Cortex of kidney (tissue), 1 donor: ENCODE data around the gene RCBTB1.
"Not testable (repeated sequence)": the region's sequence is repeated elsewhere in the genome, so short reads cannot be mapped to it uniquely, and the experiment has no call there.

Experiments
- DNase-seq: peaks from one replicate; lab custom pipeline; 2025; lab: John Stamatoyannopoulos, UW

Gene RCBTB1

GRCh38 chr13:49585220-49586157 is at the start of gene RCBTB1:
TSS of gene RCBTB1 (minus strand) at chr13:49585558. CDS start at chr13:49567279, 18,279 bp downstream.
- no peak for DNase-seq

- DNase-seq = no peak
Measured at GRCh38 chr13:49633710-49634109, 48.4 kb upstream of the RCBTB1 start.

DNA sequence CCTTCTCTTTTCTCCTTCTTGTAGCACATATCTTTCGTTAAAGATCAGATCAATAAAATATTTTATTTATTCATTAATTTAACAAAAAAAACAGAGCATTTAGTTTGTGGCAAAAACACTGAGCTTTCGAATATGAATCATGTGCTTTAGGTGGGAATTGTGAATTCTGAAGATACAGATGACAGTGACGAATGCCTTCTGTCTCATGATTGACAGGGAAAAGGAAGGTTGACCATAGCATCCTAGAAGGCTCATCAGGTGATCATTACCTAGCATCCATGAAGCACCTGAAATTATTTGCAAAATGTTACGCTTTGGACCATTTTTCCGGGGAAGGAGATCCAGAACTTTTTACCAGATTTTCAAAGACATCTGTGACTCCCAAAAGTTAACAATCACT is 46.8 kb upstream of the RCBTB1 start:
- DNase-seq = no peak

DNA sequence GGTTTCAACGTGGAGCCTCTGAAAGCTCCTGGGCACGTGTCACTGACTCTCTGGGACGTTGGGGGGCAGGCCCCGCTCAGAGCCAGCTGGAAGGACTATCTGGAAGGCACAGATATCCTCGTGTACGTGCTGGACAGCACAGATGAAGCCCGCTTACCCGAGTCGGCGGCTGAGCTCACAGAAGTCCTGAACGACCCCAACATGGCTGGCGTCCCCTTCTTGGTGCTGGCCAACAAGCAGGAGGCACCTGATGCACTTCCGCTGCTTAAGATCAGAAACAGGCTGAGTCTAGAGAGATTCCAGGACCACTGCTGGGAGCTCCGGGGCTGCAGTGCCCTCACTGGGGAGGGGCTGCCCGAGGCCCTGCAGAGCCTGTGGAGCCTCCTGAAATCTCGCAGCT is 45.2 kb upstream of the RCBTB1 start:
- DNase-seq = no peak

DNA sequence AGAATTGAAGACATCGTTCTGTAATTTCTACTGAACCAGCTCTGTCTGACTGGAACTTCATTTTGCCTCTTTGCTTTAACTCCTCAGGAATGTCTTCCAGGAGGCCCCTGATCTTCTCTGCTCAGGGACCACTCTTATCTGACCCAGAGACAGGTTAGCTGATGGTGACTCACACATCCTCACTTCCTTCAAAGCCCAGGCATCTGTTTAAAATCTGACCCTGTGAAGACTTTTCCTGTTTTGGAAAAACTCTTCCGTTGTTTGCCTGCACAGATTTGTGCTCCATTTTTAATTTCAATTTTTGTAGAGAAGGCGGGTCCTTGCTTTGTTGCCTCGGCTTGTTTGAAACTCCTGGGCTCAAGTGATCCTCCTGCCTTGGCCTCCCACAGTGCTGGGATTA is 44.6 kb upstream of the RCBTB1 start:
- DNase-seq = no peak

DNA sequence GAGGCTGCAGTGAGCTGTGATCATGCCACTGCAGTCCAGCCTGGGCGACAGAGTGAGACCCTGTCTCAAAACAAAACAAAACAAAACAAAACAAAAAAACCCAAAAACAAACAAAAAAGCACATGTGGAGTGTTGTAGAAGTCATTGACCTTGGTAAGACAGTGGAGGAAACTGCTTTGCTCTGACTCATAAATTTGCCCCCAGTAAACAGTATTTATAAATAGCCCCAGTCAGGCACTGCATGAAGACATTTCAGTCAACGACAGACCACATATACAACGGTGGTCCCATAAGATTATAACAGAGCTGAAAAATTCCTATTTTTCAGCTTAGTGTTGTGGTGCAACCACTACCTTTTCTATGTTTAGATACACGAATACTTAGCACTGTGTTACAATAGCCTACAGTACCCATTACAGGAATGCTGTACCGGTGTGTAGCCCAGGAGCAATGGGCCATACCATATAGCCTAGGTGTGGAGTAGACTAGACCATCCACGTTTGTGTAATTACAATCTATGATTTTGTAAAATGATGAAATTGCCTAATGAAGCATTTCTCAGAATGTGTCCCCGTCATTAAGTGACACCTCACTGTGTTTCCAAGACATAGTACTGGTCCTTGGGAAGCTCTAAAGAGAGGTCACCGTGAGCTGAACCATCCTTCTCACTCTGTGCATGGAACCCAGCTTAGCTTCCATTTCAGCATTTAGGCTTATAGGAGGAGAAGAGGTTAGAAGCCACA is 44.0 kb upstream of the RCBTB1 start:
- DNase-seq = no peak

DNA sequence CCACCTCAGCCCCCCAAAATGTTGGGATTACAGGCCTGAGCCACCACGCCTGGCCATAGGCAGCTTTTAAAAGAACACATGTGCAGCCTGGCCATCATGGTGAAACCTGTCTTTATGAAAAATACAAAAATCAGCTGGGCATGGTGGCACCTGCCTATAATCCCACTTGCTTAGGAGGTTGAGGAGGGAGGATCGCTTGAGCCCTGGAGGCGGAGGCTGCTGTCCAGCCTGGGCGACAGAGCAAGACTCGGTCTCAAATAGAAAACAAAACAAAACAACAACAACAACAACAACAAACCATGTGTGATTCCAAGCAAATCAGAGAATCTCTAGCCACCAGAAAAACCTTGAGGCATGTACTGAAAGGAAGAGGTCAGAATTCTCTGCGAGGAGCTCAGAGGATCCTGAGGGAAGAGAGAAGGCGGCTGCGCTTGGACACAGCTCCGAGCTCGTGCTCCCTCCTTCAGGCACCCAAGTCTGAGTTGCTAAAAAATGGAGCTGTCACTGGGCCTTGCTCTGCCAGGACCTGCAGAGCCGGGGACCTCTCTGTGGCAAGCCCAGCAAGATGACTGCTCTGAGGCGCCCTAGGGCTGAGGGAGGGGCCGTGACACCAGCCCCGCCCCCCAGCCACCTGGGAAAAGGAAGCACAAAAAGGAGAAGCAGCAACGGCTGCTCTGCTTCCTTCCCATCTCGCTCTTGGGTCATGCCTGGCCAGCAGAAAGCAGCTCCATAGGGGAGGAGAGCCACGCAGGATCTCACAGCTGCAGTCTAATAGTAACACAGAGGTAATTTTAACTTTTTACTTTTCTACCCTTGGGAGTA is 42.7 kb upstream of the RCBTB1 start, which contains the start of gene ARL11:
TSS of gene ARL11 (plus strand) at position 677 of the 822 bp plus-strand sequence. CDS start 1,941 bp downstream, outside the sequence.
- no peak for DNase-seq

DNA sequence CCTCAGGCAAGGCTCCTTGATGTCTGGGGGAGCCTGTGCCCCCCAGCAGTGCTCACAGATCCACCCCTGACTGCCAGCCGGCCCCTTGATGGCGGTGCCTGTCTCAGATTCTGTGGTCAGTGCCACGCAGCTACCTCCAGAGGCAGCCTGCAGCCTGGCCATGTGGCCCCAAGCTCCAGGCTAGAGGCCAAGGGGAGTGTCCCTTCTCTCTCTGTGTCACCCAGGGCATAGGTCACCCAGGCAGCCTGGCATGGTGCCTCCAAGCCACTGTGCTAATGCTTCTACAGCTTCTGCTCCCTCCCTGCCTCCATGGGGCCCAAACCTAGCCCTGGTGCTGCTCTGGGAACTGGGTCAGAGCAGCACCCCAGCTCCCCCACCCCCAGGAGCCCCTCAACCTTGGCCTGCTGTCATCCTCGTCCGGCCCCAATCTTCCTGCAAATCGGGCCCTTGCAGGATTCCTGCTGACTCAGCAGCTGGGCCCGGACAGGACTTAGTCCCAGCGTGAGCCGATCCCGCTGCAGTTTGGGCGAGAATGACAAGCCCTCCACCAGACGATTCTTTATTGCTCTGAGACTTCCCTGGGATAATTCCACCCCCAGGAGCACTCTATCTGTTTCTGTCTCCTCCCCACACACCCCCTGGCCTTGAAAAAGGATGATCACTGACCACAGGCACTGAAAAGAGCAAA is 40.2 kb upstream of the RCBTB1 start:
- no peak for DNase-seq

GRCh38 chr13:49624229-49624628 is 38.9 kb upstream of the RCBTB1 start:
- DNase-seq = no peak

DNA sequence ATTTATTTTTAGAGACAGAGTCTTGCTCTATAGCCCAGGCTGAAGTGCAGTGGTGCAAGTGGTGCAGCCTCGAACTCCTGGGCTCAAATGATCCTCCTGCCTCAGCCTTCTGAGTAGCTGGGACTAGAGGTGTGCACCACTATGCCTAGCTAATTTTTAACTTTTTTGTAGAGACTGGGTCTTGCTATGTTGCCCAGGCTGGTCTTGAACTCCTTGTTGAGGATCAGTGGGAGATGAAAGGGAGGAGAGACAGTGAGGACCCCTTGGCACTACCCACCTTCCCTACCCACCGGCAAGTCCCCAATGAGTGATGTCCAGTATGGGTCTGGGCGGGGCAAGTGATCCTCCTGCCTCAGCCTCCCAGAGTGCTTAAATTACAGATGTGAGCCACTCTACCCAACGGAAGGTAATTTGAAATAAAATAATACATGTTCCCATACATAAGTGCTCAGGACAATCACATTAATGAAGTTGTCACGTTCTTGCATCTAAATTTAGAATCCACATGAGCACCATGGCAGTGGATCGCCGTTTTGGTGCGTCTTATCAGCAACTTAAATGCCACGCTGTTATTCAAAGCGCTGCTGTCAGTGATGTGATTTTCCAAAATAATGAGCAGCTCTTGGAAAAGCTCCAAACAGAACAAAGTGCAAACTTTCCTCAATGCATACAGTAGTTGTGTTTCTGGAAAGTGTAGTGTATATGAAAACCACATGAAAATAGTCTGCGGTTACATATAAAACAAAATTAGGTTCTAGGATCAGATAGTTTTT is 37.0 kb upstream of the RCBTB1 start:
- DNase-seq = no peak

- no peak for DNase-seq
Measured at GRCh38 chr13:49620170-49620621, 34.8 kb upstream of the RCBTB1 start.

DNA sequence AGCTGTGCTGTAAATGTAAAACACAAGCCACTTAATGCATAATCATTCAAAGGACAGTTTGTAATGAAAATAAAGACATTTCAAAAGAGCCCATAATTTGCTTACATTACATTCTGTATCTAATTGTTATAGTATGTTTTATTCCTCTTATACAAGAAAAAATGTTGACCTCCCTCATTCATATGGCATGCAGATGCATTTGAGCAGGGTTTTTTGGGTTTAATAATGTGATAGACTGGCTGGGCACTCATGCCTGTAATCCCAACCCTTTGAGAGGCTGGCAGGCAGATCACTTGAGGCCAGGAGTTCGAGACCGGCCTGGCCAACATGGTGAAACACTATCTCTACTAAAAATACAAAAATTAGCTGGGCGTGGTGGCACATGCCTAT is 31.3 kb upstream of the RCBTB1 start:
- no peak for DNase-seq

- no peak for DNase-seq
Measured at GRCh38 chr13:49615836-49616675, 30.7 kb upstream of the RCBTB1 start.

GRCh38 chr13:49612042-49612441 is 26.7 kb upstream of the RCBTB1 start:
- DNase-seq = not testable (repeated sequence)

DNA sequence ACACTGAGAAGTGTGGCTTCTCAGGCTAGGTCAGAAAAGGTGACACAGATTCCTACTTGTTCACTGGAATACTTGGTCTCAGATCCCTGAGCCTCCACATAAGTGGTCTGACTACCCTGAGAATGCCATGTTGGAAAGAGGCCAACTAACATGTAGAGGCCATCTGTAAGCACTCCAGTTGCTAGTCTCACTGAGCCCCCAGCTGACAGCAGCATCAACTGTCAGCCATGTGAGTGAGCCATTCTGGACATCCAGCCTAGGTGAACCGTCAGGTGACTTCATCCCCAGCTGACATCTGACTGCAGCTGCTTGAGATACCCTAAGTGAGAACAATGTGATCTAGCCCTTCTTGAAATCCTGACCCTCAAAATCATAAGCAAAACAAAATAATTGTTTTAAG is 24.8 kb upstream of the RCBTB1 start:
- DNase-seq = no peak

DNA sequence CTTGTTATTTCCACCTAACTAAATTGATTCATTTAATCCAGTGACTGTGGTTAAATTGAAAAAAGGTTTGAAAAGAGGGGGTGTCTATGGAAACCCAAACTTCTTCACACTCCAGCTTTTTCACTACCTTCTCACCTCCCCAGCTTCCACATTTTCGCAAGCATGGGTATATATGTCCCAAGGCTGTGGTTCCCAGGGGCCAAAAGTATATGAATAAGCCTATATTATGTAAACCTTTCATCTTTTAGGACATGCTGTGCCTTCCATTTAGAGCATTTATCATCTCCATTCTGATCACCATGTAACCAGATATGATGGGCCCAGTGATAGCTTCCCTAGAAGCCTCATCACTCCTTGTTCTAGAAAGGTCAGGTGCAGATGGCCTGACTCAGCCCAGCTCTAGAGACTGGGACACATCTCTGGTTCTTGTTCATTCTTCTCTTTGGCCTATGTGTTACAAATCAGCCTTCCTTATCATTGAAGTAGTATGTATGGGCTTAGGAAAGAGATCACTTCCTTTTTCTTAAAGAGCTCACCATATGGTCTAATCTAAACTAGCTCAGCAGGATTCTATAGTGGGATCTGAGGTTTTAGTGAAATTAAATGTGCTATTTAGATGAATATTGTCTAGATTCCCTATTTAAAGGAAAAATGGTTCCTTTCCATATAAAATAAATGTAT is 23.4 kb upstream of the RCBTB1 start:
- no peak for DNase-seq

- DNase-seq = no peak
Measured at GRCh38 chr13:49607761-49608160, 22.4 kb upstream of the RCBTB1 start.

DNA sequence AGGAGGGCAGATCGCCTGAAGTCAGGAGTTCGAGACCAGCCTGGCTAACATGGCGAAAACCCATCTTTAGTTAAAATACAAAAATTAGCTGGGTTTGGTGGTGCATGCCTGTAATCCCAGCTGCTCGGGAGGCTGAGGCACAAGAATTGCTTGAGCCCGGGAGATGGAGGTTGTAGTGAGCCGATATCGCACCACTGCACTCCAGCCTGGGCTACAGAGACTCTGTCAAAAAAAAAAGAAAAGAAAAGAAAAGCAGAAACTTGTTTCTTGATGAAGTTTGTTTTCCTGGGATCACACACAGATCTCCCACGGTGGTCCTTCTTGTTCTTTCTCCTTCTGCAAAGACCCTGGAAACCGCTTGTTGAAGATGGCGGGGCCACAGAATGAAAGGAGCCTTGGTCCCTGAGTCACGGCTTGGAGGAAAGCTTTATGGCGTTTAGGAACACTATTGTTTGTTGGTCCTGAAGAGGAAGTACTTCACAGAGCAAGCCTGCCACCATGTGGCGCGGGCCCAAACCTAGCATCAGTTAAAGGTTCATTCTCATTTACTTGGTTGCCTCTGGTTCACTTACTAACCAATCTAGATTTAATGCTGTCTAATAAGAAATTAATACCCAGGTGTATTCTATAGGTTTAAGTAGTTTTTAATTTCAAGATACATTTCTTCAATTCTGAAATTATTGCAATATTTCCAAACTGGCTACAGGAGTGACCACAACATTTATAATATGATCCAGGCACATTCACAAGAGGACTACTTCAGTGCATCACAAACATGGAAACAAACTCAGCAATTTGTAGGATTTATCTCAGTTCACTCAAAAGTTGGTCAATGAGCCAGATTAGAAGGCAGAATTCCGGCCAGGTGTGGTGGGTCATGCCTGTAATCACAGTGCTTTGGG is 21.6 kb upstream of the RCBTB1 start:
- DNase-seq = no peak
